HEK293 (cell line): ENCODE measurements around the gene RAI14.

Source experiments
- ZNF184 ChIP-seq: fragments of 450-650 bp; IDR thresholded peaks from 2 replicates; pipeline ENCODE4 v1.5.1; 2018; ENCODE audit warnings: missing biosample characterization, mild to moderate bottlenecking, missing genetic modification characterization
- ZNF274 ChIP-seq, 2 experiments: fragments of 200-500 bp in 1 of 2; fragments of 450-650 bp in 1 of 2; sonication (Bioruptor generic) in 1 of 2; formaldehyde crosslinking in 1 of 2; IDR thresholded peaks; 2 replicates each; pipeline versions ENCODE4 v1.5.1 to v1.6.1; 2014 to 2016; ENCODE audit warnings: borderline replicate concordance in 1 of 2, inconsistent platforms in 1 of 2, low read length in 1 of 2, missing biosample characterization in 1 of 2, missing genetic modification characterization in 1 of 2
- ZSCAN23 ChIP-seq: fragments of 450-650 bp; formaldehyde crosslinking; IDR thresholded peaks from 2 replicates; pipeline ENCODE4 v1.5.1; 2016; ENCODE audit warnings: missing biosample characterization, missing genetic modification characterization
- TF ChIP-seq, protein P1 (sequence below): fragments of 450-650 bp; formaldehyde crosslinking; IDR thresholded peaks from 2 replicates; pipeline ENCODE4 v1.5.1; 2016; ENCODE audit warnings: missing biosample characterization, missing genetic modification characterization
- TF ChIP-seq, protein P2 (sequence below): sonication (generic); formaldehyde crosslinking; IDR thresholded peaks from 2 replicates; pipeline ENCODE4 v1.8.1; 2022; ENCODE audit warnings: mild to moderate bottlenecking, moderate library complexity, missing genetic modification reagents
- TF ChIP-seq, protein P3 (sequence below): fragments of 450-650 bp; formaldehyde crosslinking; IDR thresholded peaks from 2 replicates; pipeline ENCODE4 v1.5.1; 2016; ENCODE audit warnings: missing biosample characterization, missing genetic modification characterization

DNA sequence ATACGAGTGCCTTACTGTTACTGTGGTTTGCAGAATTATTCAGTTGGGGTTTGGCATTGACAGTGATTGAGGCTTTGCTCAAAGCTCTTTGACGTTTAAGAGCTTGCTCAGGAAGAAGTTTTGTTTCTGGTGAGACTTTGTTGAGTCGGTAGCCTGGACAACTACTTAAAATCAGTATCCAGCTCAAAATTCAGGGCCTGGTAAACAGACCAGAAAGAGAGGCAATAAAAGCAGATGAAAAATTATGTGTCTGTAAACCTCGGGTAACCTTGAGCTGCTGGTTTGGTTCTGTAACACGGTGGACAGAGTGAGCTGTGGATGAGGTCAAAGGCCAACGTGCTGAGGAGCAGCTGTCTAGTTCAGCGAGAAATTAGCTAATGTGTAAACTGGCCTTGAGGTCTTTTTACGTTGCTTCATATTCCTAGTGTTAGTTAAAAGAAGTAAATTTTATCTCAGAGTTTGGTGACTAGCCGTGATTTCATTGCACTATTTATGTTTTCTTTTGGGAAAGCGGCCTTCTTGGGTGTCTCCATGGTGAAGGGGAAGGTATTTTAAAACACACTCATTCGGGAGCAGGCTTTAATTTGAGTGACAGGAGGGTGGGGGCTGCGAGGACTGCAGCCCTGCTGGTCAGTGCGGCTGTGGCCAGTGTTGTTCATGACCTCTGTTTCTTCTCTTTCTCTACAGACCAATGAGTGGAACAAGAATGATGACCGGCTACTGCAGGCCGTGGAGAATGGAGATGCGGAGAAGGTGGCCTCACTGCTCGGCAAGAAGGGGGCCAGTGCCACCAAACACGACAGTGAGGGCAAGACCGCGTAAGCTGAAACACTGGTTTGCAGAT lies 100.9 kb downstream of the RAI14 start:
- TF ChIP-seq ZSCAN23 (tag by site-specific recombination) (no peak), ZNF184 (tag by site-specific recombination) (no peak), ZNF274 (IDR thresholded peaks at IDR 0.05; ENCODE audit: low read length) (no peak), ZNF274 (tag by site-specific recombination; IDR thresholded peaks at IDR 0.05; ENCODE audit: borderline replicate concordance) (no peak)
- TF ChIP-seq, protein P1, sequence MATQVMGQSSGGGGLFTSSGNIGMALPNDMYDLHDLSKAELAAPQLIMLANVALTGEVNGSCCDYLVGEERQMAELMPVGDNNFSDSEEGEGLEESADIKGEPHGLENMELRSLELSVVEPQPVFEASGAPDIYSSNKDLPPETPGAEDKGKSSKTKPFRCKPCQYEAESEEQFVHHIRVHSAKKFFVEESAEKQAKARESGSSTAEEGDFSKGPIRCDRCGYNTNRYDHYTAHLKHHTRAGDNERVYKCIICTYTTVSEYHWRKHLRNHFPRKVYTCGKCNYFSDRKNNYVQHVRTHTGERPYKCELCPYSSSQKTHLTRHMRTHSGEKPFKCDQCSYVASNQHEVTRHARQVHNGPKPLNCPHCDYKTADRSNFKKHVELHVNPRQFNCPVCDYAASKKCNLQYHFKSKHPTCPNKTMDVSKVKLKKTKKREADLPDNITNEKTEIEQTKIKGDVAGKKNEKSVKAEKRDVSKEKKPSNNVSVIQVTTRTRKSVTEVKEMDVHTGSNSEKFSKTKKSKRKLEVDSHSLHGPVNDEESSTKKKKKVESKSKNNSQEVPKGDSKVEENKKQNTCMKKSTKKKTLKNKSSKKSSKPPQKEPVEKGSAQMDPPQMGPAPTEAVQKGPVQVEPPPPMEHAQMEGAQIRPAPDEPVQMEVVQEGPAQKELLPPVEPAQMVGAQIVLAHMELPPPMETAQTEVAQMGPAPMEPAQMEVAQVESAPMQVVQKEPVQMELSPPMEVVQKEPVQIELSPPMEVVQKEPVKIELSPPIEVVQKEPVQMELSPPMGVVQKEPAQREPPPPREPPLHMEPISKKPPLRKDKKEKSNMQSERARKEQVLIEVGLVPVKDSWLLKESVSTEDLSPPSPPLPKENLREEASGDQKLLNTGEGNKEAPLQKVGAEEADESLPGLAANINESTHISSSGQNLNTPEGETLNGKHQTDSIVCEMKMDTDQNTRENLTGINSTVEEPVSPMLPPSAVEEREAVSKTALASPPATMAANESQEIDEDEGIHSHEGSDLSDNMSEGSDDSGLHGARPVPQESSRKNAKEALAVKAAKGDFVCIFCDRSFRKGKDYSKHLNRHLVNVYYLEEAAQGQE, result no peak
- TF ChIP-seq, protein P2, sequence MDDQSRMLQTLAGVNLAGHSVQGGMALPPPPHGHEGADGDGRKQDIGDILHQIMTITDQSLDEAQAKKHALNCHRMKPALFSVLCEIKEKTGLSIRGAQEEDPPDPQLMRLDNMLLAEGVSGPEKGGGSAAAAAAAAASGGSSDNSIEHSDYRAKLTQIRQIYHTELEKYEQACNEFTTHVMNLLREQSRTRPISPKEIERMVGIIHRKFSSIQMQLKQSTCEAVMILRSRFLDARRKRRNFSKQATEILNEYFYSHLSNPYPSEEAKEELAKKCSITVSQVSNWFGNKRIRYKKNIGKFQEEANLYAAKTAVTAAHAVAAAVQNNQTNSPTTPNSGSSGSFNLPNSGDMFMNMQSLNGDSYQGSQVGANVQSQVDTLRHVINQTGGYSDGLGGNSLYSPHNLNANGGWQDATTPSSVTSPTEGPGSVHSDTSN (CRISPR knock-in tag), result no peak
- TF ChIP-seq, protein P3, sequence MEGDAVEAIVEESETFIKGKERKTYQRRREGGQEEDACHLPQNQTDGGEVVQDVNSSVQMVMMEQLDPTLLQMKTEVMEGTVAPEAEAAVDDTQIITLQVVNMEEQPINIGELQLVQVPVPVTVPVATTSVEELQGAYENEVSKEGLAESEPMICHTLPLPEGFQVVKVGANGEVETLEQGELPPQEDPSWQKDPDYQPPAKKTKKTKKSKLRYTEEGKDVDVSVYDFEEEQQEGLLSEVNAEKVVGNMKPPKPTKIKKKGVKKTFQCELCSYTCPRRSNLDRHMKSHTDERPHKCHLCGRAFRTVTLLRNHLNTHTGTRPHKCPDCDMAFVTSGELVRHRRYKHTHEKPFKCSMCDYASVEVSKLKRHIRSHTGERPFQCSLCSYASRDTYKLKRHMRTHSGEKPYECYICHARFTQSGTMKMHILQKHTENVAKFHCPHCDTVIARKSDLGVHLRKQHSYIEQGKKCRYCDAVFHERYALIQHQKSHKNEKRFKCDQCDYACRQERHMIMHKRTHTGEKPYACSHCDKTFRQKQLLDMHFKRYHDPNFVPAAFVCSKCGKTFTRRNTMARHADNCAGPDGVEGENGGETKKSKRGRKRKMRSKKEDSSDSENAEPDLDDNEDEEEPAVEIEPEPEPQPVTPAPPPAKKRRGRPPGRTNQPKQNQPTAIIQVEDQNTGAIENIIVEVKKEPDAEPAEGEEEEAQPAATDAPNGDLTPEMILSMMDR, result no peak
